Large intestine (tissue), 12 donors: ENCODE data around the gene ESX1. TPM values are rescaled to one million over a fixed set of nuclear protein-coding genes. Genes with fewer than 3 reads are reported as not detected.

Experiments
- DNase-seq, 2 donors: peaks; one replicate each; pipeline versions ENCODE4 v3.0.0 to v3.0.0-alpha.2; 2013
- H3K27ac ChIP-seq: one replicate; pipeline ENCODE4 v1.5.1; 2013; ENCODE audit warnings: low read length
- H3K27me3 ChIP-seq: 2 replicates; pipeline ENCODE4 v1.6.1; 2013; ENCODE audit warnings: low read length; ENCODE audit not compliant: control insufficient read depth, insufficient read depth
- H3K36me3 ChIP-seq: 2 replicates; pipeline ENCODE4 v1.6.1; 2013; ENCODE audit warnings: low read length; ENCODE audit not compliant: control insufficient read depth, insufficient read depth
- H3K4me1 ChIP-seq: one replicate; pipeline ENCODE4 v1.6.1; 2013; ENCODE audit warnings: low read length; ENCODE audit not compliant: control insufficient read depth, insufficient read depth
- H3K4me3 ChIP-seq: one replicate; pipeline ENCODE4 v1.5.1; 2013; ENCODE audit warnings: low read length
- H3K9me3 ChIP-seq: one replicate; pipeline ENCODE4 v1.6.1; 2013; ENCODE audit warnings: mild to moderate bottlenecking, low read depth, low read length, moderate library complexity; ENCODE audit not compliant: control insufficient read depth
- WGBS: methylation state at CpG from one replicate; pipeline ENCODE4 v1.1.5; 2013; ENCODE audit warnings: low lambda C conversion rate; ENCODE audit not compliant: insufficient coverage; 5-methylcytosine and 5-hydroxymethylcytosine counted together
- long read RNA-seq, 11 donors: transcript quantifications; one replicate each; lab custom pipeline, GENCODE V29; 2026
- polyA plus RNA-seq: library from polyadenylated mRNA; unstranded; fragments of 120-200 nt; gene quantifications from one replicate; pipeline ENCODE4 v1.2.1, GENCODE V29; 2013

Gene ESX1
- polyA plus RNA-seq = not detected
- long read RNA-seq, donor 1 = 0 reads
- long read RNA-seq, donor 2 = 0 reads
- long read RNA-seq, donor 3 = 0 reads
- long read RNA-seq, donor 4 = 0 reads
- long read RNA-seq, donor 5 = 0 reads
- long read RNA-seq, donor 6 = 0 reads
- long read RNA-seq, donor 7 = 0 reads
- long read RNA-seq, donor 8 = 0 reads
- long read RNA-seq, donor 9 = 0 reads
- long read RNA-seq, donor 10 = 0 reads
- long read RNA-seq, donor 11 = 0 reads

DNA sequence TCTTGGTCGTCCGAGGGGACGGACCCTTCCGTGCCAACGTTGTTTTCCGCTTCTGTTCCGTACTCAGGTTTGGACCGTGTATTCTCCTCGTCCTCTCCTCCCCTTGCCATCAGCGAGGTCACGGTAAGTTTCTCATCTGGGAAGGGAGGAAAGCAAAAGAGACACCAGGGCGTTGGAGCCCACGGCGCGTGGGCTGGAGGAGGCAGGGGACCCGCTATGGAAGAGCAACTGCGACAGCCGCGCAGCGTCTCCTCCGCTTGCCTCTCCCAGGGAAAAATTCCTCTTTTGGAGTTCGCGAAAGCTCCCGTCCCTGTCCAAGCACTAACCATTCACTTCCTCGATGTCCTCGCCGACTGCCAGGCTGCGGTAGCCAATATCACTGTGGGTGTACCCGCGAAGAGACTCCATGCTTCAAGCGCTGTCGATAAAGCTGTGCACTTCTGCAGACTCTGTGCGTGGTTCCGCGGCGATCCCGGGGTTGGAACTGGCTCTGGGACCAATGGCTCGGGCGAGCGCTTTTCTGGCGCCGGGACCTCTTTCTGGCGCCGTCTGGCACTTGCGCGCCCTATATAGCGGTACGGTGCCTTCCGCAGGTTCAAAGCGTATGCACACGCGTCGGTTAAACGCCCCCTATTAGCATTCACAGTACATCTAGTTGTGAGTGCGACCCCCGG lies at the start of gene ESX1:
ESX1 (minus strand) TSS at position 492 of the 674 bp plus-strand sequence; CDS start at position 408, 84 bp downstream.
- no peak within 1 kb of the TSS for H3K4me3 ChIP-seq

DNA sequence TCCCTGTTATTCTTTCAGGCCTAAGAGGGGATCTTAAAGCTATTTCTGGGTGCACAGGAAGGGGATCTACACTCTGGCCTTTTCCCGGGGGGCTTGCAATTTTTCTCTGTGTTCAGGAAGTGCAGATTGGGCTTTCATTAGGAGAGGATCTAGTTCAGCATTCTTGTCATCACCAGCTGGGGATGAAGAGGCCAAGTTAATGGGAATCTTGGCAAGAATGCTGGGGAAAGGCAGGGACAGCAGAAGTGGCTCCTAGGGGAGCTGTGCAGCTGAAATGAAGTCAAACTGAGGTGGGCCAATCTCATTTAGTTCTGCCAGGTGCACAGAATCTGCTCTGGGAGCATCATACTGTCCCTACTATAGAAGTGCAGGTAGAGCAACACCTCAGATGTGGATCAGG lies 40.9 kb upstream of the ESX1 start:
- no peaks in the 10 kb centered on the region for H3K27me3 ChIP-seq
- H3K4me3 ChIP-seq = no peak overlapping the region
- H3K9me3 ChIP-seq = no peaks in the 10 kb centered on the region
- no peaks in the 10 kb centered on the region for H3K36me3 ChIP-seq
- WGBS = no CpG with 5 or more reads among the region's 1 CpG
- no peak overlapping the region for H3K27ac ChIP-seq
- DNase-seq = no peak
- H3K4me1 ChIP-seq = no peaks in the 10 kb centered on the region

More for the DNA sequence above, at the start of gene ESX1:
- Histone ChIP-seq H3K4me1 (peaks cover 2% of the 10 kb centered on the region), H3K36me3 (no peaks in the 10 kb centered on the region), H3K27ac (no peak within 1 kb of the TSS), H3K27me3 (peaks cover 55% of the 10 kb centered on the region), H3K9me3 (no peaks in the 10 kb centered on the region)
- DNase-seq = peak in 1 of 2 donors; percentile 3
- WGBS = no CpG with 5 or more reads among the region's 56 CpGs

DNA sequence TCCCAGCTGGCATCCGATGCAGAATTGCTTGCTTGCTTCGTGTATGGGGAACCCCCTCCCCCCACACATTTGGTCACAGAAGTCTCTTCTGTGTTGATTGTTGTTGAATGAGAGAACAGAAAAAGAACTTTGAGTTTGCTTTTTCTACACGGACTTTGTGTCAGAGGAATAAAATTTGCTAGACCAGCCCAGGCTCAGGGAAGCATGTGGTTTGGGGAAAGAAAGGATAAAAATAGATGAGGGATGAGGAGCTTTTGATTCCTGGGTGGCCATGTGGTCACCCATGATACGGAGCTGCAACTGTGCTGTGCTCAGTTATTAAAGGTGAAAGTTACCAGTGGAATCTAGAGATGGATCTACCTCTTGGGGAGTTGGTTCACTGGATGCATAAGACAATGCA lies 34.2 kb upstream of the ESX1 start:
- no CpG with 5 or more reads among the region's 4 CpGs for WGBS
- no peaks in the 10 kb centered on the region for H3K4me1 ChIP-seq
- no peaks in the 10 kb centered on the region for H3K9me3 ChIP-seq
- peaks cover 3% of the 10 kb centered on the region for H3K27me3 ChIP-seq
- H3K36me3 ChIP-seq = no peaks in the 10 kb centered on the region
- DNase-seq = no peak
- H3K27ac ChIP-seq = no peak overlapping the region
- H3K4me3 ChIP-seq = no peak overlapping the region

DNA sequence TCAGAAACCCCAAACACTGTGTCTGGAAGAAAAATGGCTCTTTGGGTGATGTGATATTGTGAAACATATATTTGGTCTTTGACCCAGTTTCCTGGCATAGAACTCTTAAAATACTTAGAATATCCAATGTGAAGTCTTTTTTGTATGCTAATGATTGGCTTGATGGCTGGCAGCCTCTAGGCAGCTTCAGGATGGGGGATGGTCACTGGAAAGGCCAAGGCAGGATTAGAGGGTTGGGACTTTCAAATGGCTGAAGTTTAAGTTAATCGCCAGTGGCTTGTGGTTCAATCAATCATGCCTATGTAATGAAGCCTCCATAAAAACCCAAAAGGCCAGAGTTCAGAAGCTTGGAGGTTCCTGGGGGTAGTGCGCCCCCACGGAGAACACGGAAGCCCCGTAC lies 33.5 kb upstream of the ESX1 start:
- no peaks in the 10 kb centered on the region for H3K9me3 ChIP-seq
- H3K36me3 ChIP-seq = no peaks in the 10 kb centered on the region
- H3K4me3 ChIP-seq = no peak overlapping the region
- WGBS = no CpG with 5 or more reads among the region's 5 CpGs
- H3K27ac ChIP-seq = no peak overlapping the region
- peaks cover 3% of the 10 kb centered on the region for H3K27me3 ChIP-seq
- no peak for DNase-seq
- H3K4me1 ChIP-seq = no peaks in the 10 kb centered on the region

DNA sequence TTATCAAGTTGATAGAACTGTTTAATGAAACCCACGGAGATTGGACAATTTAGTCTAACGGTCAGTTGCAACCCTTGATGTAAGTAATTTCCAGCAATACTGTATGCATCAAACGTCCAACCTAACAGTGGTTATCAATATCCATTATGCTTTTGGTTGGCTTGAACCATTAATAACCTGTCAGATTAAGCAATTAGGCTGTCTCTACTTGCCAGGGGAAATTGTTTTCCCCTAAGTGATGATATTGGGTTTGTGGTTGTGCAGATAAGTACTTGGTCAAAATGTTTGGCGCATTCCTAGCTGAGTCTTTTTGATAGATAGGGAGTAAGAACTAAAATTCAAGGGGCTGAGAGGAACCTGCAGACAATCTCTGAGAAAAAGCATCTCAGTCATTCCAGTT lies 30.5 kb upstream of the ESX1 start:
- Histone ChIP-seq H3K4me1 (no peaks in the 10 kb centered on the region), H3K27ac (no peak overlapping the region), H3K36me3 (no peaks in the 10 kb centered on the region), H3K27me3 (peaks cover 3% of the 10 kb centered on the region), H3K4me3 (no peak overlapping the region), H3K9me3 (no peaks in the 10 kb centered on the region)
- DNase-seq = no peak
- no CpG with 5 or more reads among the region's 4 CpGs for WGBS

DNA sequence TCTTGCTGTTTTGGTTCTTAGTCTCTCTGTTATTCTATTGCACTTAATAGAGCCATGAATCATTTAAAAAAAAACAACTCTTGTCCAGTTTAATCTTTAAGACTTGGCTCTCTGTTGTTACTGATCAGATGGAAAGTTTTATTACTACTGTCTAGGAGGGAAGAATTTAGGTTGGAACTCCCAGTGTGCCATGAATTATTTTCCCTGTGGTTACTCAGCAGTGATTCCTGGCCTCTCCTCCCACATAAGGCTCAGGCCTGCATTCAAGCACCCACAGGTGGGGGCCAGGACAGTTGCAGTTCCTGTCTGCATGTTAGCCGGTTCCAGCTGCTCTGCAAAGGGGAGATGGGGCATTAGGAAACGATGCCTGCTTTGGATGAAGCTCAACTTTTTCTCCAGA lies 29.8 kb upstream of the ESX1 start:
- no CpG with 5 or more reads among the region's 2 CpGs for WGBS
- no peak for DNase-seq

DNA sequence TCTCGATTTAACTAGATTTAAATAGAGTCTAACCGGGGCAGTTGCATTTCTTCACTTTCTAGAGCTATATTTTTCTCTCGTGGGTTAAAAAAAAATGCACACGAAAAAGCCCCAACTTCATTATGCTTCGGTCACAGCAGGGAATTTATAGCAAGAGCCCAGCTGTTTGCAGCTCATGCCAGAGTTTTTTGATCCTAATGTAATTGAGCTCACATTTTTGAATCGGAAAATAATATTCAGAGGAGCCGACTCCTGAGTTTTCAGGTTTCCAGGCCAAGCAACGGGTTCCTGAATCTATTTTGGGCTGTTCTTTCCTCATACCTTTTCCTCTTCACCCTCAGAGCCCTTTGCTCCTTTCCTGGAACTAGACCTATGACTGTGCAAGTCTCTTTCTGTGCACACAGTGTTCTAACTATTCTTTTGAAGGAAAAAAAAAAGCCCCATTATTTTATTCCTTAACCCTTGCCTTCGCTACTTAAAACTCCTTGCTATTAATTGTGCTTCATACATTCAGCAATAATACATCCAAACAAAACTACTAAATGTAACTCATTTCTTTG lies 27.5 kb upstream of the ESX1 start:
- H3K27ac ChIP-seq = no peak overlapping the region
- H3K9me3 ChIP-seq = no peaks in the 10 kb centered on the region
- no peak for DNase-seq
- H3K27me3 ChIP-seq = no peaks in the 10 kb centered on the region
- WGBS = no CpG with 5 or more reads among the region's 9 CpGs
- H3K4me3 ChIP-seq = no peak overlapping the region
- H3K4me1 ChIP-seq = no peaks in the 10 kb centered on the region
- no peaks in the 10 kb centered on the region for H3K36me3 ChIP-seq

More for the DNA sequence above, 29.8 kb upstream of the ESX1 start:
- H3K9me3 ChIP-seq = no peaks in the 10 kb centered on the region
- H3K27ac ChIP-seq = no peak overlapping the region
- H3K27me3 ChIP-seq = peaks cover 3% of the 10 kb centered on the region
- no peaks in the 10 kb centered on the region for H3K36me3 ChIP-seq
- H3K4me3 ChIP-seq = no peak overlapping the region
- H3K4me1 ChIP-seq = no peaks in the 10 kb centered on the region

DNA sequence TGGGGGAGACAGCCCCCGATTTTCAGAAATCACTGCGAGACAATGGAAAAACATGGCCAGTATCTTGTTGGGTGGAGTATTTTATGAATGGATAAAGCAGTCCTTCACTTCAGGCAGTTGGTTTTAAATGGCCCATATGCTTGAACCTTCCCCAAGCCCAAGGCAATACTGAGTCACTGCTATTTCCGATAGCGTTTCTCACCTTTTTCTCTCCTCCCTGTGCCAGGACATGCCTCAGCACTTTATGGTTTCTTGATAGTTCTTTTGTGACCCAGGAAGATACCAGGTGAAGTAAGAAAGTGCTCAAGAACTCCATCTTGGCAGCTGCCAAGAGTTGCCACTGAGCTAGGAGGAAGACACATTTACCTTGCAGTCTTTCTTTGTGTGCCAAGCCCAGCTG lies 26.8 kb upstream of the ESX1 start:
- Histone ChIP-seq H3K36me3 (no peaks in the 10 kb centered on the region), H3K9me3 (no peaks in the 10 kb centered on the region), H3K27ac (no peak overlapping the region), H3K27me3 (no peaks in the 10 kb centered on the region), H3K4me3 (no peak overlapping the region), H3K4me1 (no peaks in the 10 kb centered on the region)
- no CpG with 5 or more reads among the region's 4 CpGs for WGBS
- no peak for DNase-seq

DNA sequence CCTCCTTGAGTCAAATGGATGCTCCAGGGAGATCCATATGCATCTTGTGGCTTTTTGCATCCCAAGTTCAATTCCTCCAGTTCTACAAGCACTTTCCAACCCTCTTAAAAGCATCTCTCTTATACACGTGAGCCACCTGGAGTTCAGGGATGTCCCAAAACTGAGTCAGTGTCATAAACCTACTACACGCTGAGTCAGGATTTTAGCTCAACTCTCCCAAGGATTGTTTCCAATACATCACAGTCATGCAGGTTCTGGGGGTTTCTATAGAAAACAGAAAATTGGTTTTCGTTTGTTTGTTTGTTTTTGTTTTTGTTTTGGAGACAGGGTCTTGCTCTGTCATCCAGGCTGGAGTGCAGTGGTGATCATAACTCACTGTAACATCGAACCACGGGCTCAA lies 25.9 kb upstream of the ESX1 start:
- no peak for DNase-seq
- Histone ChIP-seq H3K4me3 (no peak overlapping the region), H3K27me3 (no peaks in the 10 kb centered on the region), H3K4me1 (no peaks in the 10 kb centered on the region), H3K36me3 (no peaks in the 10 kb centered on the region), H3K9me3 (no peaks in the 10 kb centered on the region), H3K27ac (no peak overlapping the region)
- no CpG with 5 or more reads among the region's 5 CpGs for WGBS

DNA sequence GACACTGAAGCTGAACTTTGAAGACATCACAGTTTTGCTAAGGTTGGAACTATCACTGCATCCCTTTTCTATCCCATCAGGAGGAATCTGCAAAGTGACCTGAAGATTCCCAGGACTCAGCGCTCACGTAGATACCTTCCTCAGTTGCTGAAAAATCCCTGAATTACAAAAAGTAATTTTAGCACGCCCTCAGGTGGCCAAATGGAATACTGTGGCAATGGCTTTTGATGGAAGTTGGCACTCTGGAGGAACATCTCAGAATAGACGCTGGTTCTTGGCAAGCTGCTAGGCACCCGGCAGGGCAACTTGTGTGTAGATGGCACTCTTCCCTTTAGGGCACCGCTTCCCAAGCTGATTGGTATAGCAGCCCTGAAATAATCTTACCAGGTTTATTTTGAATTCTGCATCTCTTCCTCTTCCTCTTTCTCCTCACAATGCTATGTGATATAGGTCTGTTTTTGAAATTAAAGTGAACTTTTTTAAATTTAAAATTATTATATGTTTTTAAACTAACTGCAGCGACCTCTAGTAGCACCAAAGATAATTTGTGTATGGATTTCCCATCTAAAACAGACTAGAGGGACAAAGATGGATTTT lies 16.3 kb upstream of the ESX1 start:
- DNase-seq = no peak
- H3K27me3 ChIP-seq = peaks cover 12% of the 10 kb centered on the region

More for the DNA sequence above, 16.3 kb upstream of the ESX1 start:
- H3K4me3 ChIP-seq = no peak overlapping the region
- no CpG with 5 or more reads among the region's 7 CpGs for WGBS
- H3K27ac ChIP-seq = no peak overlapping the region
- no peaks in the 10 kb centered on the region for H3K36me3 ChIP-seq
- no peaks in the 10 kb centered on the region for H3K4me1 ChIP-seq
- no peaks in the 10 kb centered on the region for H3K9me3 ChIP-seq
